ENCODE measurements around the gene RABGAP1L.
"Not testable (repeated sequence)": the region's sequence is repeated elsewhere in the genome, so short reads cannot be mapped to it uniquely, and the experiment has no call there.

RABGAP1L gene

DNA sequence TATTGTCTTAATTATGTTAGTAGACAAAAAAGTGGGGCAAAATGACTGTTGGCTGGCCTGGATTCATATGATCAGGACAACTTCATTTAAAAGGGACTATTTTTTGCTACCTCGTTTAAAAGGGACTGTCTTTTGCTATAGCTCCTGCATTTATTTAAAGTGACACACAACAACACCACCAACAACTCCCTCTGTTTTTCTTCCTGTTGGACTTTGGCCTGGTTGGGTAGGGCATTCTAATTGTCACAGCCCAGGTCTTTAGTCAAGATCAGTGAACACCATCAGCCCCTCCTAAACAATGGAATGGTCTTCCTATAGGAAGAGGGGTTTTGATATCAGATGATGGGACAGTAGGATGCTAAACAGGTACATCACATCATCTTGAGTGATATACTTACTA lies 530.2 kb downstream of the RABGAP1L start:
- DNase-seq = no peak

DNA sequence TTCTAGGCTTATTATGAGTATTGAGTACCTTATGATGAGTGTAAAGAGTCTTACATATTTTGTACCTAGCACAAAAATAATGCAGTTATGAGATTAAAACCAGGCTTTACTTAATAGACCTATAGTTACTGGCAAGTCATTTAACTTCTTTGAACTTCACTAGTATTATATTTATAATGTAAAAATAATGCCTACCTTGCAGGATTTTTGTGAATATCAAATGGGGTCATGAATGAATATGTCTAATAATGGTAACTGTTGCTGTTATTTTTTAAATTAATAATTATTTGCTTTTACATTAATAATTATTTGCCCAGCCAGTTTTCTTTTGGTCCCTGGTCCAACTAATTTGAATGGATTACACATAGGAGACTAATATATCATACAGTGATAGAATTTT lies 530.9 kb downstream of the RABGAP1L start:
- no peak for DNase-seq

DNA sequence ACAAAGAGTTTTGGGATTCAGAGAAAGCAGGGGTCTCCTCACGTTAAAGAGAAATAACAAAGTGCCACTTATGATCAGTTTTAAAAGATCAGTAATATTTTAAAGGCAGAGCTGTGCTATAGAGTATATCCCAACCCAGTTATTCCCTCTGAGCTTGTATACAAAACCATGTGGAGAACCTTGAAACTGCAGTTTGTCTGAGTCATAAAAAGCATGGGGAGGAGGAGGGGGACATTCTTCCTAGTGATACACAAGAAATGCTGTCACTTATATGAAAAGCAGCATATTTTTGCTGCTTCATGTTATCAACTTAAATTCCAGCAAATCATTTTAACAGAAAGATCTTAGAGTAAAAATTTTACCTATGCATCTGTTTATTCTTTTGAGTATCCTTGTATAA lies 533.0 kb downstream of the RABGAP1L start:
- DNase-seq = no peak

DNA sequence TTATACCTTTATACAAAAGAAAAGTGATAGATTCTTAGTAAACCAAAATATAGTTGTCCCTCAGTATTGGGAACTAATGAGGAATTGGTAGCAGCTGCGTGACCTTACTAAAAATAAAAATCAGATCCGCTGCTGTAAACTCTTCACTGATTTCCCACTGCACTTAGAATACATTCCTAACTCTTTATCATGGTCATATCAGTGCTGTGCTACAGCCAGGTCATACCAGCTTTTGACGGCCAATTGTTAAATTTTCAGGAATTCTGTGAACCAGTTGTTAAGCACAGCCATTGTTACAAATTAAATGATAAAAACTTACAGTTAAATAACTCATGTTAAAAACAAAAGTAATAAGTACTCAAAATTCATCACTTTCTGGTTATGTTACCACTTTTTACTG lies 533.8 kb downstream of the RABGAP1L start:
- DNase-seq = no peak

GRCh38 chr1:174693539-174693938 lies 534.2 kb downstream of the RABGAP1L start:
- DNase-seq = not testable (repeated sequence)

DNA sequence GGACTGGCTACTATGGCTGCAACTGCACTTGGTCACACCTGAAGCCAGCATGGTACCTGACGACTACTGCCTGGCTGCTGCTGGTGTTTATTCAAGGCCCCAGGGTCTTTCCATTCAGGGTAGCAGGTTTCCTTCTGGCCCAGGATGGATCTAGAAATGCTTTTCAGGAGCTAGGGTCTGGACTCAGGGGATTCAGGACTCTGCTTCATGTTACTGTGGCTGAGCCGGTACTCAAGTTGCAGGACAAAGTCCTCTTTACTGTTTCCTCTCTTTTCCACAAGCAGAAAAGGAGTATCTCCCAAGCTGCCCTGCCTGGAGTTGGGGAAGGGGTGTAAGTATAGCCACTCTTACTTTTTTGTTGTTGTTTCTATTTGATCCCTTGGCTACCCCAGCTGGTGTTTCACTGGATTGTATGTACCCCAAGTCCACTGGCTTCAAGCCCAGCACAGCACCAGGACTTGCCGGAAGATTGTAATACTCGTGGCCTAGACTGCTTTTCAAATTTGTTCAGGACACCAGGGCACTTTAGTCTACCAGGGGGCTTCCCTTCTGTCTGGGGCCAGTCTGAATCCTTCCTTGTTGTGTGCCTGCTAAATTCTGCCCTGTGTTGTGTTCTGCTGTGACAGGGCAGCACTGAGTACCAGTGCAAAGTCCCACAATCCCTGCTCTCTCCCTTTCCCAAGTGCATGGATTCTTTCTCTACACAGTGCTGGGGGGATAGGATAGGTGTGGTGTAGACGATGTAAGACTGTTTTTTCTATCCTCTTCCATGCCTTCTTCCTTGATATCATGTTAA lies 536.9 kb downstream of the RABGAP1L start:
- DNase-seq = no peak

GRCh38 chr1:174700314-174700713 lies 541.0 kb downstream of the RABGAP1L start:
- no peak for DNase-seq

DNA sequence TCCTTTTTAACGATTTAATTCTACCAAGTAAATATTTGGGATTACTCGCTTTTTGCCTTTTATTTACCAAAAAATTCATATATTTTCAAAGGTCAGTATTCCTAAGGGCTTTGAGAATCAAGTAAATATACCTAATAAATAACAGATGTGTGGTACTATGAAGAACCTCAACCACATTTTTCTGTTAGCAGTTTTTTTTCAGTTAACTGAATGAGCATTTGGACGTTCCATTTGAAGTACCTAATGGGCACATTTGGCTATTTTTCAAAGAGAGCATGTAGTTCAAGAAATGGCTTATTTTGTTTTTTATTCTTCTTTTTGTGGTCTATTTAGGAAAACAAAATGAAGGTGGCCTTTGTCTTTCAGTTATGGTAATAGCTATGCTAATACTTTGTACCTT lies 541.5 kb downstream of the RABGAP1L start:
- no peak for DNase-seq

DNA sequence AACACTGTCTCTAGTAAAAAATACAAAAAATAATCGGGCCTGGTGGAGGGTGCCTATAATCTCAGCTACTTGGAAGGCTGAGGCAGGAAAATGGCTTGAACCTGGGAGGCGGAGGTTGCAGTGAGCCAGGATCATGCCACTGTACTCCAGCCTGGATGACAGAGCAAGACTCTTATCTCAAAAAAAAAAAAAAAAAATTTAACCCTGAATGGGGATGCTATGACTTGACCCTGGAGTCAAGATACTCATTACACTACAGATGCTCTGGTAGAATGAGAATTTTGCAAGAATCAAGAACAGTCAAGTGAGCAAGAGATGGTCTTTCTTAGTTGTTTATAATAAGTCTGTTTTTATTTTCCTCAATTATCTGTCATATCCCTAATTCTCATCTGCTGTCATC lies 542.2 kb downstream of the RABGAP1L start:
- DNase-seq = no peak

- no peak for DNase-seq
Observed at GRCh38 chr1:174702011-174702410, 542.7 kb downstream of the RABGAP1L start.

- DNase-seq = no peak
Observed at GRCh38 chr1:174703309-174703708, 544.0 kb downstream of the RABGAP1L start.

GRCh38 chr1:174704300-174704699 lies 545.0 kb downstream of the RABGAP1L start:
- DNase-seq = no peak

DNA sequence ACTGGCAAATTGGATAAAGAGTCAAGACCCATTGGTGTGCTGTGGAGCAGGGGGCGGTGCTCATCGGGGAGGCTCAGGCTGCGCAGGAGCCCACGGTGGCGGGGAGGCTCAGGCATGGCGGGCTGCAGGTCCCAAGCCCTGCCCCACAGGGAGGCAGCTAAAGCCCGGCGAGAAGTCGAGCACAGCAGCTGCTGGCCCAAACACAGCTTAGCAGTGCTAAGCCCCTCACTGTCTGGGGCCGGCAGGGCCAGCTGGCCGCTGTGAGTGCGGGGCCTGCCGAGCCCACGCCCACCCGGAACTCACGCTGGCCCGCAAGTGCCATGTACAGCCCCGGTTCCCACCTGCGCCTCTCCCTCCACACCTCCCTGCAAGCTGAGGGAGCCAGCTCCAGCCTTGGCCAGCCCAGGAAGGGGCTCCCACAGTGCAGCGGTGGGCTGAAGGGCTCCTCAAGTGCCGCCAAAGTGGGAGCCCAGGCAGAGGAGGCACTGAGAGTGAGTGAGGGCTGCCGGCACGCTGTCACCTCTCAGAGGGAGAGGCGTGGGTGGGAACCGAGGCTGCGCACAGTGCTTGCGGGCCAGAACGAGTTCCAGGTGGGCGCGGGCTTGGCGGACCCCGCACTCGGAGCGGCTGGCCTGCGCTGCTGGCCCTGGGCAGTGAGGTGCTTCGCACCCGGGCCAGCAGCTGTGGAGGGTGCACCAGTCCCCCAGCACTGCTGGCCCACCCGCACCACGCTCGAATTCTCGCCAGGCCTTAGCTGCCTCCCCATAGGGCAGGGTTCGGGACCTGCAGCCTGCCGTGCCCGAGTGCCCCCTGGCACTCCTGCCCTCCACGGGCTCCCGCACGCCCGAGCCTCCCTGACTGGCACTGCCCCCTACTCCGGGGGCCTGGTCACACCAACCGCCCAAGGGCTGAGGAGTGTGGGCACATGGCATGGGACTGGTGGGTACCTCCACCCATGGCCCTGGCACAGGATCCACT lies 551.8 kb downstream of the RABGAP1L start:
- DNase-seq = no peak

DNA sequence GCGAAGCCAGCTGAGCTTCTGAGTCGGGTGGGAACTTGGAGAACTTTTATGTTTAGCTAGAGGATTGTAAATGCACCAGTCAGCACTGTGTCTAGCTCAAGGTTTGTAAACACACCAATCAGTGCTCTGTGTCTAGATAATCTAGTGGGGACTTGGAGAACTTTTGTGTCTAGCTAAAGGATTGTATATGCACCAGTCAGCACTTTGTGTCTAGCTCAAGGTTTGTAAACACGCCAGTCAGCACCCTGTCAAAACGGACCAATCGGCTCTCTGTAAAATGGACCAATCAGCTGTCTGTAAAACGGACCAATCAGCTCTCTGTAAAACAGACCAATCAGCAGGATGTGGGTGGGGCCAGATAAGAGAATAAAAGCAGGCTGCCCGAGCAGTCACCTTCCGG lies 552.5 kb downstream of the RABGAP1L start:
- not testable (repeated sequence) for DNase-seq

DNA sequence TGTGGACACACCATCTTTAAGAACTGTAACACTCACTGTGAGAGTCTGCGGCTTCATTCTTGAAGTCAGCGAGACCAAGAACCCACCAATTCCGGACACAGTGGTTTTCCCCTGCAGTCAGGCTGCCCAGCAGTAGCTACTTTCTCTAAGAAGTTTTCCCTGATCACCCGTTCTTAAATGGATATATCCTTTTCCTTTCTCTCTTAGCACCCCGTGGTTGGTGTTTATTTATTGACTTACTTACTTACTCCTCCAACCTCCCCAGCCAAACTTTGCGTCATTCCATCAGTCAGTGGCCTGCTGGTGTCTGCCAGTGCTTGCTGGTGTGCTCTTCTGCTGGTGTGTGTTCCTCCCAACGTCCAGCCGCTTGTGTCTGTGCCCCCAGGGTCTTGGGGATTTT lies 553.2 kb downstream of the RABGAP1L start:
- no peak for DNase-seq

DNA sequence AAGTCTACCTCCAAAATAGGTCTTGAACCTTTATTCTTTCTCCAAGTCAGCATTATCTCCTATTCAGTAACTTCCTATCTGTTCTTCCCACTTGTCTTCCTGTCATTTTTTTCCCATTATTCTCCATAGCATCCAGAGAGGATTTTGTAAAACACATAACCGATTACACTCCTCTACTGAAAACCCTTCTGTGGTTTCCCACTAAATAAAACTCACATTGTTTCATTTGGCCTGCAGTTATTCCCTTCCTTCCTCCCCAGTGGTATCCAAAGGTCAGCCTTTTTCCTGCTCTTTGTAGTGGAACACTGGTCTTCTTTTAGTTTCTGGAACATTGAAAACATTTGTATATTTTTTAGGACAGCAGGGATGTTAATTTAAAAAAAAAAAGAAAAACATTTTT lies 554.5 kb downstream of the RABGAP1L start:
- no peak for DNase-seq

- DNase-seq = no peak
Observed at GRCh38 chr1:174719194-174719593, 559.9 kb downstream of the RABGAP1L start.

GRCh38 chr1:174720618-174721017 lies 561.3 kb downstream of the RABGAP1L start:
- DNase-seq = no peak

GRCh38 chr1:174721246-174721645 lies 561.9 kb downstream of the RABGAP1L start:
- DNase-seq = no peak

GRCh38 chr1:174723816-174724215 lies 564.5 kb downstream of the RABGAP1L start:
- no peak for DNase-seq

DNA sequence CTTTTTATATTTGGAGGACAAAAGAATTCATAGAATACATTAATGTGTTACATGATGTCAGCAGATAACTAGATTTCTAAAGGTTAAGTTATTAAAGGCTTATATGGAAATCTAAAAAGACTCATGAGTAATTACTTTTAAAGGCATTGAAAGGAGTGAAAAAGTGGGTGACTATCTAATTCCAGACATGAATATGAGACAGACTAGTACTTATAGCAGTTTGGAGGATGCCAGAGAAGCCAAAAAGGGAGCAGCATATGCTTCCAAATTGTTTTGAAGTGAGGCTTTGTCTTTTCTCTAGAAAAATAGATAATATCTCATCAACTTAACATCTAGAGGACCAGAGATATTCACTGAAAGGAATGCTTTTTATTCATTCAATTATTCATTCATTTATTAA lies 564.9 kb downstream of the RABGAP1L start:
- DNase-seq = no peak

DNA sequence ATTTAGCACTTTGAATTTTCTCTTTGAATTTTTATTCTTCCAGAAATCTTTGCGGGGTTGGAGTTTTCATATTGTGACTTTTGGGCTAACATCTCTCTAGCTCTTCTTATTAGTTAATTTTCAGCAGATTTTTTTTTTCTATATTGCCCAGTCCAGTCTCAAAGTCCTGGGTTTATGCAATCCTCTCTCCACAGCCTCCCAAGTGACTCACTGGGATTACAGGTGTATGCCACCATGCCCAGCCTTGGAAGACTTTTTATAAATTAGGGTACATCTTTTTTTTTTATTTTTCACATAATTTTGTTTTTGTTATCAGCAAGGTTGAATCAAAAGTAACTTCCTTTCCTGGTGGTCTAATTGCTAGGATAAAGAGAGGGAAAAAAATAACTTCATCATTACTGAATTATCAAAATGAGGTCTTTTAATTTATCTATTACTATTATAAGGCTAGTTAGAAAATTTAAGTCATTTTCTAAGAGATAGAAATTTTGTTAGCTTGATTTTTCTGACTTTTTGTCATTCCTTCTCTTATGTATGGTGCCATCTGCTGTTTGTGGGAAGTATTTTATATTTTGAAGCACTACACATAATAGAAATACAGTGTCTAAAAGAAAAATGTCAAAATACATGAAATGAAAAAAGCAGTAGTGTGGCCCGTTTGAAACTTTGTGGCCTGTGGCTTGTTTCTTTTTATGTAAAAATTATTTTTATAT lies 567.0 kb downstream of the RABGAP1L start:
- DNase-seq = no peak

GRCh38 chr1:174726880-174727585 lies 567.7 kb downstream of the RABGAP1L start:
- DNase-seq = no peak
